Measurements from ENCODE around the gene SLC25A42.

The SLC25A42 gene

DNA sequence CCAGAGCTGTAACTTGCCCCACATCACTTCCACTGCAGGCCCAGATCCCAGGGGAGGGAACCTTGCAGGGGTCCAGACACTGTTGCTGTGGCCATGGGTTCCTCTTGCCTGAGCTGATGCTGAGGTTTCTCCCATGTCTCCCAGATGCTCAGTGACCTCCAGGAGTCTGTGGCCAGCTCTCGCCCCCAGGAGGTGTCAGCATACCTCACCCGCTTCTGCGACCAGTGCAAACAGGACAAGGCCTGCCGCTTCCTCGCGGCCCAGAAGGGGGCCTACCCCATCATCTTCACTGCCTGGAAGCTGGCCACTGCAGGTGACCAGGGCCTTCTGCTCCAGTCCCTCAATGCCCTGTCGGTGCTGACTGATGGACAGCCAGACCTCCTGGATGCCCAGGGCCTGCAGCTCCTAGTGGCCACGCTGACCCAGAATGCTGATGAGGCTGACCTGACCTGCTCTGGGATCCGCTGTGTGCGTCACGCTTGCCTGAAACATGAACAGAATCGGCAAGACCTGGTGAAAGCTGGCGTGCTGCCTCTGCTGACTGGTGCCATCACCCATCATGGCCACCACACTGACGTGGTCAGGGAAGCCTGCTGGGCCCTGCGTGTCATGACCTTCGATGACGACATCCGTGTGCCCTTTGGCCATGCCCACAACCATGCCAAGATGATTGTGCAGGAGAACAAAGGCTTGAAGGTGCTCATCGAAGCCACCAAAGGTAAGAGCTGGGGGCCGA, 12.1 kb upstream of the SLC25A42 start:
- DNase-seq (ENCODE audit: low read depth), result no peak

GRCh38 chr19:19052921-19053320, 10.9 kb upstream of the SLC25A42 start:
- no peak for DNase-seq (ENCODE audit: low read depth)

DNA sequence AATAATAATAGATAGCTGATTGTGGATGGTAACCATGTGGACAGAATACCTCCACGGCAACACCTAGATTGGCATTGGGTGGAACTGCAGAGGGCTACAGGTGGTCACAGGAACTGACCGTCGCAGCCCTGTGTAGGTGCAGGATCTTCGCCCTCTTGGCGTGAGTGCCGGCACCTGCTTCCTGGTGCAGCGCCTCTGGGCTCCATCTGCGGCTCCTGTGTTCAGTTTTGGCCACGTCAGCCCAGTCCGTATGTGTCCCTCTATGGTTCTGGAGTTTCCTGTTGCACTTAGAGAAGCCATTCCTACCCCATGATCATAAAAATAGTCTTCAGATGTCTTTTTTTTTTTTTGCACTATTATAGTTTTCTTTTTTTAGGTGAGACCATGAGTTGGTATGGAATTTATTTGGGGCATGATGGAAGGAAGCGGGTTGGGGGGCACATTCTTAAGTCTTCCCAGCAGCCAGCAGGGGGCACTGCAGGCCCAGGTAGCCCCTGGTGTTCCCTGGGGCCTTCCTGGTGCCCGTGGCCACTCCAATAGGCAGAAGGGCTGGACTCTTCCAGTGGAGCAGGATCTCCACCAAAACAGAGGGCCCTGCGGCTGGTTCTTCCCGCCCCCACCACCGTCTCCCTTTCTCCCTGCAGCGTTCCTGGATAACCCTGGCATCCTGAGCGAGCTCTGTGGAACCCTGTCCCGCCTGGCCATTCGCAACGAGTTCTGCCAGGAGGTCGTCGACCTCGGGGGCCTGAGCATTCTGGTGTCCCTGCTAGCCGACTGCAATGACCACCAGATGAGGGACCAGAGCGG, 10.1 kb upstream of the SLC25A42 start:
- DNase-seq (ENCODE audit: low read depth), result peak; percentile 29

DNA sequence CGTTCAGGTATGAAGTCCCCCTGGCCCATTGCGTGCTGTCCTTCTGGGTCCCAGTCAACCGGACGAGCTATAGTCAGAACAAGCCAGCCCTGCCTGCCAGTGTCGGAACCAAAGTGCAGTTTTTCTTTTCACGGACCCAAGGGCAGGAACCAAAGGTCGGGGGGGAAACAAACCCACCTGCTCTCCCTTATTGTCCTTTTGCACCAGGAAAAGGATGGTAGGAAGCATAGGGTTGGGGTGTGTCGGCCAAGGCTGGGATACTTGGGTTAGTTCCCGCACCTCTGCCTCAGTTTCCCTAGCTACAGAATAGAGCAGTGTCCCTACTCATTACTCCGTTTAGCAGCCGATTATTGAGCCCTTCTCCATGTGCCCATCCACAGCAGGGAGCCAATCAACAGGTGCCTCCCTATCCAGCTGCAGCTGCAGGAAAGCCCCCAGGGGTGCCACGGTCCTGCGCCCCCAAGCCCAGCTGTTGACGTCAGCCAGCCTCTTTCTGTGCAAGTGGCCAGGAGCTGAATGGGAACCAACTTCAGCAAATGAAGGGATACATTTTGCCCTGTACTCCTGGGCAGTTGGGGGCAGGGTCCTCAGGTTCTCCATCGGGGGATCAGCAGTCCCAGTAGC, 9.4 kb upstream of the SLC25A42 start:
- no peak for DNase-seq (ENCODE audit: low read depth)

GRCh38 chr19:19054939-19055440, 8.8 kb upstream of the SLC25A42 start:
- no peak for DNase-seq (ENCODE audit: low read depth)

DNA sequence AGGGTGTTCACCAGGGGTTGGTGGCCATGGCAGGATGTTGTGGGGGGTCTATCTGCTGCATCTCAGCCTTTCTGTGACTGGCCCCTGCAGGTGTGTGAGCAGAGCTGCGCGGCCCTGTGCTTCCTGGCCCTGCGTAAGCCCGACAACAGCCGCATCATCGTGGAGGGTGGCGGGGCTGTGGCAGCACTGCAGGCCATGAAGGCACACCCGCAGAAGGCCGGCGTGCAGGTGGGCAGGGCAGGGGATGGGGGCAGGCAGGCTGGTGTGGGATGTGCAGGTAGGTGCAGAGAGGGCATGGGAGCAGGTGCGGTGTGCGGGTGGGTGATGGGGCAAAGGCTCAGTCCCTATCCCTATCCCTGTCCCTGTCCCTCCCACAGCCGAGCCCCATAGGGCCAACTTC, 8.1 kb upstream of the SLC25A42 start:
- DNase-seq (ENCODE audit: low read depth), result no peak

- no peak for DNase-seq (ENCODE audit: low read depth)
Observed at GRCh38 chr19:19056636-19057275, 7.0 kb upstream of the SLC25A42 start.

- no peak for DNase-seq (ENCODE audit: low read depth)
Observed at GRCh38 chr19:19057317-19057716, 6.5 kb upstream of the SLC25A42 start.

DNA sequence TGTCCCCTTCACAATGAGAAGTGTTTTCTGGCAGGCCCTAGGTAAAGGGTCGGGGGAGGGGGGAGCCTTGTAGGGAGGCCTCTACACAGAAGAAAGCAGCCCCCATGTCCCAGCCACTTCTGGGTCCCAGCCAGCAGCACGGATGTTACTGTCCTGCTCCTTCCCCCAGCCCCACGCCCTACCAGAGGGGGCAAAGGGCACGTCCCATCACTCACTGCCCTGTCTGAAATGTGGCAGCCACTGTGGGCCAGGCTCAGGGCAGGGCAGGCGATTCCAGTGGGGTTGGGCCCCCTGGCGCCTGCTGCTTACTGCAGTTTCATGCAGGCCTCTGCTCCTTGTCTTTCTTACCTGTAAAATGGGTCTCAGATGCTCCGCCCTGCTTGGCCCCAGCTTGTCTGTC, 6.1 kb upstream of the SLC25A42 start:
- no peak for DNase-seq (ENCODE audit: low read depth)

GRCh38 chr19:19059018-19059836, 4.6 kb upstream of the SLC25A42 start:
- DNase-seq (ENCODE audit: low read depth), result no peak

DNA sequence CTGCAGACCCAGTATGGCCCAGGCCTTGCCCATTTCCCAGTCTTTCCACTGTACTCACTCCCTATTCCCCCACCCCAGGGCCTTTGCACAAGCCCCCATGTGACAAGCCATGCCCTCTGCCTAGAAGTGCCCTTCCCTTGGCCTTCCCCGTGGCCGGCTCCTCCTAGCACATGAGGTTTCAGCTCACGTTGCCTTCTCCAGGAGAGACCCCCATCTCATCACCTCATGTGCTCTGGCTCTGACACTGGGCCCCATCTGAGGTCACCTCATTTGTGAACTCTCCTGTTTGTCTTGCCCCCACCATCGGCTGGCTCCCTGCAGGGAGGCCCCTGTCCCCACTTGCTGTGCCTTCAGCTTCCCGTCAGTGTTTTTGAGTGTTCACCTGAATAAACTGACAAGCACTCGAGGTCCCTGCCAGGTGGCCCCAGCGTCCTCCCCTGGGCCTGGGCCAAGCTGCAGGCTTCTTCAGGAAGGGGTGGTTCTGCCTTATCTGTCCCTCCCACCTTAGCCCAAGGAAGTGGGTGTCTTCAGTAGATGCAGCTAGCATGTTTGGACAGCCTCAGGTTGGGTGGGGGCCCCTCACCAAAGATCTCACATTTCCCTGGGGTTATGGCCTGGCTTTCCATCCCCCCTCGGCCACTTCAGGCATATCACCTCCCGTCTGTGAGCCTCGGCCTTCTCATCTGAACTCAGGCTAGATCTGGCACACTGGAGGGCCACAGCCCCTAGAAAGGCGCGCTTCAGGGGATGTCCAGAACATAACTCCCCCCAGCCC, 3.8 kb upstream of the SLC25A42 start:
- no peak for DNase-seq (ENCODE audit: low read depth)

GRCh38 chr19:19061506-19061905, 2.3 kb upstream of the SLC25A42 start:
- DNase-seq (ENCODE audit: low read depth), result no peak

GRCh38 chr19:19062454-19063182, 1.2 kb upstream of the SLC25A42 start:
- no peak for DNase-seq (ENCODE audit: low read depth)

GRCh38 chr19:19064098-19064722, 416 bp downstream of the SLC25A42 start:
- DNase-seq (ENCODE audit: low read depth), result no peak

DNA sequence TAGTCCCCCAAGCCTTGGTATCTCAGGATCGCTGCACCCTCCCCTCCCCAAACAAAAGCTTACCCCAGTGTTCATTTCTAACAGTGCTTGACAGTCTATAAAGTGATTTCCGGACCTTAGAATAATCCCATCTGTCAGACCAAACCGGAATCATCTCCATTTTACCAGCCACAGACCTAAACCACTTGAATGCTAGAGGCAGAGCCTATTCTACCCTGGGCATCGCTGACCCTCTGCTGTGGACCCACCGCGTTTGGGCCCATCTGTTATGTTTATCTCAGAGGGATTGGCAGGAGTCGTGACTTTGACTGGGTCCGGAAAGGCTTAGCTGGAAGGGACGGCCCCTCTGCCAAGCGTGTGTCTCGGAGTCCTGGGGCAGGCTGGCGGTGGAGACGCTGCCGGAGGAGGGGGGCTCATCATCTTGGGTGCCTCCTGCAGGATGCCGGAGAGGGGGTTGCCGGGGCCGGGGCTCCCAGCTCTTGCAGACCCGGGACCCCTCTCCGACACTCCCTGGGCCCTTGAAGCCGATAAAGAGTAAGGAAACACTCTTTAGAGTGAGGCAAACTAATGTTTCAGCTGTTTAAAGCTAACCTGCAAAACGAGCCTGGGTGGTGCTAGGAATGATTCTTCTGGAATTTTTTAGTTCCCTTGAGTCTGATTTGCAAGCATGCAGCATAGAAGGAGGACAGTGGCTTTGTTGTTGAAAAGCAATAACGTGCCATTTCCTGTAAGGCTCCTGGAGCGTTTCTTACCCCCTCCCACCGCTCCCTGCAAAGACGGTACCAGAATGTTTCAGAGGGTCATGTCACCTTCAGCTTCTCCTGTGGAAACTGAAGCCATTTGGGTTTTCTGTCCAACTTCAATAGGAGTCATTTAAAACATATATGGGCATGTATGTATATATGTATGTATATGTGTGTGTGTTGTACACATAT, 1.3 kb downstream of the SLC25A42 start:
- DNase-seq (ENCODE audit: low read depth), result no peak

DNA sequence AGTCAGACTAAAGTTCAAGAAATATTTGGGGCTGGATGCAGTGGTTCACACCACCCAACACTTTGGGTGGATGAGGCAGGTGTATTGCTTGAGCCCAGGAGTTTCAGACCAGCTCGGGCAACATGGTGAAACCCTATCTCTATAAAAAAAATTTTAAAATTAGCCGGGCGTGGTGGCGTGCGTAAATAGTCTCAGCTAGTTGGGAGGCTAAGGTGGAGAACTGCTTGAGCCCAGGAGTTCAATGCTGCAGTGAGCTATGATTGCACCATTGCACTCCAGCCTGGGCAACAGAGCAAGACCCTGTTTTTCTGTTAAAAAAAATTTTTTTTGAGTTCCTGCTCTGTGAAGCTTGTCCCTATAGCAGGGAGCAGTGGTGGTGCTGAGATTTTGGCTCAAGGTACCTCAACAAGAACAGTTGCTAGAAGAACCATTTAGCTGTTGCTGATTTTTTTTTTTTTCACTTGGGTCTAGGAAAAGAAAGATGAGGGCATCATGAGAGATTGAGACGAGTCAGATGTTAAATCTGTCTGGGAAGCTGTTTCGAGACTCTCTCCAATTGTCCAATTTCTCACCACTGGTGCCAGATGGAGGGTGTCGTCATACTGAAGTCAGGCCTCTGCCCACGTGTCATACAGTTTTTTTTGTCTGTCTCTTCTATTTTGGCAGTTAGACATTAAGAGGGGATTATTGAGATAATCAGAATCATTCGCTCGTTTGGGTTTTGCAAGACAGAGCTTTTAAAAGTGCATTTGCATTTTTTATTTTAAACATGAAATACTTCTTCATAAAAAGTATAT, 3.7 kb downstream of the SLC25A42 start:
- peak; percentile 29 for DNase-seq (ENCODE audit: low read depth)

Measured in fibroblast of gingiva (primary cell).